PFSK-1 (cell line): Measurements from ENCODE around the gene ANXA8.

Experiments used
- FOXP2 ChIP-seq: optimal IDR thresholded peaks from 2 replicates; pipeline ENCODE3; 2011; ENCODE audit warnings: borderline replicate concordance, control low read depth, inconsistent platforms; ENCODE audit not compliant: insufficient read depth; ENCODE audit errors: extremely low read length, extremely low read depth
- POLR2AphosphoS5 ChIP-seq: IDR thresholded peaks from 2 replicates; pipeline ENCODE4 v1.6.1; 2012; ENCODE audit warnings: low read depth, mild to moderate bottlenecking, control low read depth, low read length, moderate library complexity
- SIN3A ChIP-seq: IDR thresholded peaks from 2 replicates; pipeline ENCODE4 v1.6.1; 2012; ENCODE audit warnings: mild to moderate bottlenecking, low read length, moderate library complexity, borderline replicate concordance; ENCODE audit not compliant: insufficient read depth
- TF ChIP-seq, protein P1 (sequence below), 2 experiments: IDR thresholded peaks; 2 replicates each; pipeline versions ENCODE4 v1.6.1 to v1.8.0; 2011 to 2012; ENCODE audit warnings: low read depth in 2 of 2, low read length in 2 of 2, control low read depth in 1 of 2, inconsistent platforms in 1 of 2, mild to moderate bottlenecking in 1 of 2, moderate library complexity in 1 of 2; ENCODE audit not compliant: insufficient read depth in 1 of 2

- TF ChIP-seq FOXP2 (no peak), POLR2AphosphoS5 (no peak), SIN3A (no peak)
- TF ChIP-seq, protein P1, sequence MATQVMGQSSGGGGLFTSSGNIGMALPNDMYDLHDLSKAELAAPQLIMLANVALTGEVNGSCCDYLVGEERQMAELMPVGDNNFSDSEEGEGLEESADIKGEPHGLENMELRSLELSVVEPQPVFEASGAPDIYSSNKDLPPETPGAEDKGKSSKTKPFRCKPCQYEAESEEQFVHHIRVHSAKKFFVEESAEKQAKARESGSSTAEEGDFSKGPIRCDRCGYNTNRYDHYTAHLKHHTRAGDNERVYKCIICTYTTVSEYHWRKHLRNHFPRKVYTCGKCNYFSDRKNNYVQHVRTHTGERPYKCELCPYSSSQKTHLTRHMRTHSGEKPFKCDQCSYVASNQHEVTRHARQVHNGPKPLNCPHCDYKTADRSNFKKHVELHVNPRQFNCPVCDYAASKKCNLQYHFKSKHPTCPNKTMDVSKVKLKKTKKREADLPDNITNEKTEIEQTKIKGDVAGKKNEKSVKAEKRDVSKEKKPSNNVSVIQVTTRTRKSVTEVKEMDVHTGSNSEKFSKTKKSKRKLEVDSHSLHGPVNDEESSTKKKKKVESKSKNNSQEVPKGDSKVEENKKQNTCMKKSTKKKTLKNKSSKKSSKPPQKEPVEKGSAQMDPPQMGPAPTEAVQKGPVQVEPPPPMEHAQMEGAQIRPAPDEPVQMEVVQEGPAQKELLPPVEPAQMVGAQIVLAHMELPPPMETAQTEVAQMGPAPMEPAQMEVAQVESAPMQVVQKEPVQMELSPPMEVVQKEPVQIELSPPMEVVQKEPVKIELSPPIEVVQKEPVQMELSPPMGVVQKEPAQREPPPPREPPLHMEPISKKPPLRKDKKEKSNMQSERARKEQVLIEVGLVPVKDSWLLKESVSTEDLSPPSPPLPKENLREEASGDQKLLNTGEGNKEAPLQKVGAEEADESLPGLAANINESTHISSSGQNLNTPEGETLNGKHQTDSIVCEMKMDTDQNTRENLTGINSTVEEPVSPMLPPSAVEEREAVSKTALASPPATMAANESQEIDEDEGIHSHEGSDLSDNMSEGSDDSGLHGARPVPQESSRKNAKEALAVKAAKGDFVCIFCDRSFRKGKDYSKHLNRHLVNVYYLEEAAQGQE (IDR thresholded peaks at IDR 0.05; ENCODE audit: insufficient read depth in 1 of 2, low read depth in 2 of 2, low read length in 2 of 2), result no peak
Observed at GRCh38 chr10:47451998-47452494, 31.9 kb downstream of the ANXA8 start.
